ENCODE data around the gene ST14.

- TF ChIP-seq, protein P1, sequence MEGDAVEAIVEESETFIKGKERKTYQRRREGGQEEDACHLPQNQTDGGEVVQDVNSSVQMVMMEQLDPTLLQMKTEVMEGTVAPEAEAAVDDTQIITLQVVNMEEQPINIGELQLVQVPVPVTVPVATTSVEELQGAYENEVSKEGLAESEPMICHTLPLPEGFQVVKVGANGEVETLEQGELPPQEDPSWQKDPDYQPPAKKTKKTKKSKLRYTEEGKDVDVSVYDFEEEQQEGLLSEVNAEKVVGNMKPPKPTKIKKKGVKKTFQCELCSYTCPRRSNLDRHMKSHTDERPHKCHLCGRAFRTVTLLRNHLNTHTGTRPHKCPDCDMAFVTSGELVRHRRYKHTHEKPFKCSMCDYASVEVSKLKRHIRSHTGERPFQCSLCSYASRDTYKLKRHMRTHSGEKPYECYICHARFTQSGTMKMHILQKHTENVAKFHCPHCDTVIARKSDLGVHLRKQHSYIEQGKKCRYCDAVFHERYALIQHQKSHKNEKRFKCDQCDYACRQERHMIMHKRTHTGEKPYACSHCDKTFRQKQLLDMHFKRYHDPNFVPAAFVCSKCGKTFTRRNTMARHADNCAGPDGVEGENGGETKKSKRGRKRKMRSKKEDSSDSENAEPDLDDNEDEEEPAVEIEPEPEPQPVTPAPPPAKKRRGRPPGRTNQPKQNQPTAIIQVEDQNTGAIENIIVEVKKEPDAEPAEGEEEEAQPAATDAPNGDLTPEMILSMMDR (IDR thresholded peaks at IDR 0.05): no peak
- TF ChIP-seq POLR2A (IDR thresholded peaks at IDR 0.05): no peak
- no peak for TF ChIP-seq POLR2AphosphoS5 (IDR thresholded peaks at IDR 0.05; ENCODE audit: insufficient read depth in 1 of 2, low read depth in 1 of 2)
Observed at GRCh38 chr11:130165601-130166456, 6.2 kb downstream of the ST14 start.

Measured in vagina (tissue), 2 donors.